ENCODE measurements around the gene CFTR. TPM values are rescaled to one million over a fixed set of nuclear protein-coding genes. Genes with fewer than 3 reads are reported as not detected.

Gene CFTR
- total and polyA plus RNA-seq, 9 of the 15 experiments (the other 6 are each of a cell fraction or from before 2014, with no cell fraction given): 0.20 TPM; not detected in 8

DNA sequence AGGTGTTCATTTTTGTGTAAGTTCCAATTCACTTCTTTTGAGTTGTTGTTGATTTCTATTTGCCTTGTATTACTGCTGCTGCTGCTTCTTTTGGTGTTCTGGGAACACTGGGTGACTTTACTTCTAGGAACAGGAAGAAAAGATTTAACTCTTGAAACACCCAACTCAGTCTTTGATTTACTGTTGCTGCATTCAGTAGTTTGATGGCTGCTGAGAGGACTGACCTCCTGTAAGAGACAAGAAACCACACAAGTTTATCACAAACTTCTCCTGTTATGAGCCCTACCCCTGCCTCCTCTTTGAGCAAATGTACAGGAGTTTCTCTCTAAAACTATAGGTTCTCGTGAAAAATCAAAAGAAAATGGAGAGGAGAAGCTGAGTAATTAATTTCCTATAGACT lies 231.7 kb downstream of the CFTR start:
- no TSS peak for BruUV-seq (replicated peaks)
- Histone ChIP-seq H3K79me2 (ENCODE audit: control insufficient read depth, insufficient read depth, low read length) (no peaks in the 10 kb centered on the region), H3K4me2 (ENCODE audit: insufficient read depth, low read length) (no peak overlapping the region), H3K9ac (ENCODE audit: insufficient read depth in 1 of 2, low read depth in 2 of 2, low read length in 2 of 2) (no peak overlapping the region), H3K9me3 (replicated peaks; ENCODE audit: control insufficient read depth, insufficient read depth, low read depth, low read length) (no peaks in the 10 kb centered on the region), H3K4me1 (replicated peaks in 1 of 2; ENCODE audit: control insufficient read depth in 2 of 2, insufficient read depth in 2 of 2, low read length in 2 of 2) (no peaks in the 10 kb centered on the region; a peak in 1 of 5 replicates), H3K27ac (ENCODE audit: extremely low read depth, low read depth, low read length) (no peak overlapping the region), H4K20me1 (replicated peaks; ENCODE audit: control insufficient read depth, insufficient read depth, low read length) (no peaks in the 10 kb centered on the region), H2AFZ (ENCODE audit: low read depth, low read length) (no peak overlapping the region), H3K36me3 (ENCODE audit: control insufficient read depth, insufficient read depth, low read length) (no peaks in the 10 kb centered on the region), H3K4me3 (no peak overlapping the region), H3K9me1 (ENCODE audit: control insufficient read depth, insufficient read depth, low read length) (no peaks in the 10 kb centered on the region), H3K27me3 (ENCODE audit: control insufficient read depth in 2 of 2, insufficient read depth in 2 of 2, low read length in 2 of 2) (peaks cover 0 to 3% of the 10 kb centered on the region in 2 experiments; a peak in 2 of 5 replicates)
- ChIA-PET CTCF (ENCODE audit: low intra/inter-chr PET ratio) (no interaction called here), POLR2A (no interaction called here)
- no peak for DNase-seq (ENCODE audit: extremely low read depth in 1 of 4, low spot score in 3 of 4)
- in situ Hi-C loops (cut with MboI): no loop called here
- intact Hi-C loops (cut with micrococcal nuclease): loop anchor here (10.0 kb wide), 1 partner anchor 307 kb away; no protein-coding TSS in a partner anchor
- no peak for ATAC-seq
- FAIRE-seq: no peak
- 0% methylated on average over 1 of the region's 1 CpG for WGBS (ENCODE audit: insufficient coverage, low coverage, missing lambda C conversion rate)
- TF ChIP-seq ZNF589 (CRISPR knock-in tag; IDR thresholded peaks at IDR 0.05; ENCODE audit: low read depth) (no peak), BRCA1 (IDR thresholded peaks at IDR 0.05) (no peak), BRCA1 (CRISPR knock-in tag; IDR thresholded peaks at IDR 0.05) (no peak), EWSR1 (IDR thresholded peaks at IDR 0.05; ENCODE audit: borderline replicate concordance, low read depth, partially characterized antibody) (no peak), KAT7 (CRISPR knock-in tag; IDR thresholded peaks at IDR 0.05; ENCODE audit: borderline replicate concordance) (no peak), GTF2A2 (tag; IDR thresholded peaks at IDR 0.05) (no peak), CHD2 (IDR thresholded peaks at IDR 0.05; ENCODE audit: low read depth, low read length) (no peak), RBBP5 (IDR thresholded peaks at IDR 0.05; ENCODE audit: borderline replicate concordance, insufficient read depth, low read length, poor library complexity, severe bottlenecking) (no peak), HMG20A (CRISPR knock-in tag; conservative IDR thresholded peaks at IDR 0.05) (no peak), ZNF174 (CRISPR knock-in tag; IDR thresholded peaks at IDR 0.05) (no peak)
- TF ChIP-seq, protein P1, sequence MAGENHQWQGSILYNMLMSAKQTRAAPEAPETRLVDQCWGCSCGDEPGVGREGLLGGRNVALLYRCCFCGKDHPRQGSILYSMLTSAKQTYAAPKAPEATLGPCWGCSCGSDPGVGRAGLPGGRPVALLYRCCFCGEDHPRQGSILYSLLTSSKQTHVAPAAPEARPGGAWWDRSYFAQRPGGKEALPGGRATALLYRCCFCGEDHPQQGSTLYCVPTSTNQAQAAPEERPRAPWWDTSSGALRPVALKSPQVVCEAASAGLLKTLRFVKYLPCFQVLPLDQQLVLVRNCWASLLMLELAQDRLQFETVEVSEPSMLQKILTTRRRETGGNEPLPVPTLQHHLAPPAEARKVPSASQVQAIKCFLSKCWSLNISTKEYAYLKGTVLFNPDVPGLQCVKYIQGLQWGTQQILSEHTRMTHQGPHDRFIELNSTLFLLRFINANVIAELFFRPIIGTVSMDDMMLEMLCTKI (IDR thresholded peaks at IDR 0.05; ENCODE audit: partially characterized antibody): no peak
- TF ChIP-seq, protein P2, sequence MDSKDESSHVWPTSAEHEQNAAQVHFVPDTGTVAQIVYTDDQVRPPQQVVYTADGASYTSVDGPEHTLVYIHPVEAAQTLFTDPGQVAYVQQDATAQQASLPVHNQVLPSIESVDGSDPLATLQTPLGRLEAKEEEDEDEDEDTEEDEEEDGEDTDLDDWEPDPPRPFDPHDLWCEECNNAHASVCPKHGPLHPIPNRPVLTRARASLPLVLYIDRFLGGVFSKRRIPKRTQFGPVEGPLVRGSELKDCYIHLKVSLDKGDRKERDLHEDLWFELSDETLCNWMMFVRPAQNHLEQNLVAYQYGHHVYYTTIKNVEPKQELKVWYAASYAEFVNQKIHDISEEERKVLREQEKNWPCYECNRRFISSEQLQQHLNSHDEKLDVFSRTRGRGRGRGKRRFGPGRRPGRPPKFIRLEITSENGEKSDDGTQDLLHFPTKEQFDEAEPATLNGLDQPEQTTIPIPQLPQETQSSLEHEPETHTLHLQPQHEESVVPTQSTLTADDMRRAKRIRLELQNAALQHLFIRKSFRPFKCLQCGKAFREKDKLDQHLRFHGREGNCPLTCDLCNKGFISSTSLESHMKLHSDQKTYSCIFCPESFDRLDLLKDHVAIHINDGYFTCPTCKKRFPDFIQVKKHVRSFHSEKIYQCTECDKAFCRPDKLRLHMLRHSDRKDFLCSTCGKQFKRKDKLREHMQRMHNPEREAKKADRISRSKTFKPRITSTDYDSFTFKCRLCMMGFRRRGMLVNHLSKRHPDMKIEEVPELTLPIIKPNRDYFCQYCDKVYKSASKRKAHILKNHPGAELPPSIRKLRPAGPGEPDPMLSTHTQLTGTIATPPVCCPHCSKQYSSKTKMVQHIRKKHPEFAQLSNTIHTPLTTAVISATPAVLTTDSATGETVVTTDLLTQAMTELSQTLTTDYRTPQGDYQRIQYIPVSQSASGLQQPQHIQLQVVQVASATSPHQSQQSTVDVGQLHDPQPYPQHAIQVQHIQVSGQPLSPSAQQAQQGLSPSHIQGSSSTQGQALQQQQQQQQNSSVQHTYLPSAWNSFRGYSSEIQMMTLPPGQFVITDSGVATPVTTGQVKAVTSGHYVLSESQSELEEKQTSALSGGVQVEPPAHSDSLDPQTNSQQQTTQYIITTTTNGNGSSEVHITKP (IDR thresholded peaks at IDR 0.05; ENCODE audit: partially characterized antibody): no peak
- TF ChIP-seq, protein P3, sequence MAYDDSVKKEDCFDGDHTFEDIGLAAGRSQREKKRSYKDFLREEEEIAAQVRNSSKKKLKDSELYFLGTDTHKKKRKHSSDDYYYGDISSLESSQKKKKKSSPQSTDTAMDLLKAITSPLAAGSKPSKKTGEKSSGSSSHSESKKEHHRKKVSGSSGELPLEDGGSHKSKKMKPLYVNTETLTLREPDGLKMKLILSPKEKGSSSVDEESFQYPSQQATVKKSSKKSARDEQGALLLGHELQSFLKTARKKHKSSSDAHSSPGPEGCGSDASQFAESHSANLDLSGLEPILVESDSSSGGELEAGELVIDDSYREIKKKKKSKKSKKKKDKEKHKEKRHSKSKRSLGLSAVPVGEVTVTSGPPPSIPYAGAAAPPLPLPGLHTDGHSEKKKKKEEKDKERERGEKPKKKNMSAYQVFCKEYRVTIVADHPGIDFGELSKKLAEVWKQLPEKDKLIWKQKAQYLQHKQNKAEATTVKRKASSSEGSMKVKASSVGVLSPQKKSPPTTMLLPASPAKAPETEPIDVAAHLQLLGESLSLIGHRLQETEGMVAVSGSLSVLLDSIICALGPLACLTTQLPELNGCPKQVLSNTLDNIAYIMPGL (CRISPR knock-in tag; IDR thresholded peaks at IDR 0.05): no peak
- TF ChIP-seq, protein P4, sequence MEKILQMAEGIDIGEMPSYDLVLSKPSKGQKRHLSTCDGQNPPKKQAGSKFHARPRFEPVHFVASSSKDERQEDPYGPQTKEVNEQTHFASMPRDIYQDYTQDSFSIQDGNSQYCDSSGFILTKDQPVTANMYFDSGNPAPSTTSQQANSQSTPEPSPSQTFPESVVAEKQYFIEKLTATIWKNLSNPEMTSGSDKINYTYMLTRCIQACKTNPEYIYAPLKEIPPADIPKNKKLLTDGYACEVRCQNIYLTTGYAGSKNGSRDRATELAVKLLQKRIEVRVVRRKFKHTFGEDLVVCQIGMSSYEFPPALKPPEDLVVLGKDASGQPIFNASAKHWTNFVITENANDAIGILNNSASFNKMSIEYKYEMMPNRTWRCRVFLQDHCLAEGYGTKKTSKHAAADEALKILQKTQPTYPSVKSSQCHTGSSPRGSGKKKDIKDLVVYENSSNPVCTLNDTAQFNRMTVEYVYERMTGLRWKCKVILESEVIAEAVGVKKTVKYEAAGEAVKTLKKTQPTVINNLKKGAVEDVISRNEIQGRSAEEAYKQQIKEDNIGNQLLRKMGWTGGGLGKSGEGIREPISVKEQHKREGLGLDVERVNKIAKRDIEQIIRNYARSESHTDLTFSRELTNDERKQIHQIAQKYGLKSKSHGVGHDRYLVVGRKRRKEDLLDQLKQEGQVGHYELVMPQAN (IDR thresholded peaks at IDR 0.05; ENCODE audit: borderline replicate concordance): no peak
